Endothelial cell of umbilical vein (primary cell): ENCODE data around the gene MAP7D2.

Experiments
- CTCF ChIP-seq, 2 donors: IDR thresholded peaks; 1 replicate in 1 of 2; 2 replicates in 1 of 2; pipeline ENCODE4 v1.5.1; 2011; ENCODE audit warnings: low read length in 2 of 2, mild to moderate bottlenecking in 2 of 2, moderate library complexity in 2 of 2, control low read depth in 1 of 2, inconsistent platforms in 1 of 2, low read depth in 1 of 2; ENCODE audit not compliant: insufficient read depth in 1 of 2; ENCODE audit errors: extremely low read depth in 1 of 2
- FOS ChIP-seq: IDR thresholded peaks from 2 replicates; pipeline ENCODE4 v1.6.1; 2011; ENCODE audit warnings: mild to moderate bottlenecking, low read length, moderate library complexity, borderline replicate concordance; ENCODE audit not compliant: insufficient read depth
- MYC ChIP-seq: IDR thresholded peaks from one replicate; pipeline ENCODE4 v1.6.1; 2011; ENCODE audit warnings: mild to moderate bottlenecking, low read depth, low read length
- POLR2A ChIP-seq: IDR thresholded peaks from 2 replicates; pipeline ENCODE4 v1.6.1; 2012; ENCODE audit warnings: low read depth, mild to moderate bottlenecking, control low read depth, low read length
- POLR2AphosphoS5 ChIP-seq: IDR thresholded peaks from 2 replicates; pipeline ENCODE4 v1.6.1; 2012; ENCODE audit warnings: low read depth, mild to moderate bottlenecking, control low read depth, low read length, moderate library complexity; ENCODE audit not compliant: insufficient read depth

DNA sequence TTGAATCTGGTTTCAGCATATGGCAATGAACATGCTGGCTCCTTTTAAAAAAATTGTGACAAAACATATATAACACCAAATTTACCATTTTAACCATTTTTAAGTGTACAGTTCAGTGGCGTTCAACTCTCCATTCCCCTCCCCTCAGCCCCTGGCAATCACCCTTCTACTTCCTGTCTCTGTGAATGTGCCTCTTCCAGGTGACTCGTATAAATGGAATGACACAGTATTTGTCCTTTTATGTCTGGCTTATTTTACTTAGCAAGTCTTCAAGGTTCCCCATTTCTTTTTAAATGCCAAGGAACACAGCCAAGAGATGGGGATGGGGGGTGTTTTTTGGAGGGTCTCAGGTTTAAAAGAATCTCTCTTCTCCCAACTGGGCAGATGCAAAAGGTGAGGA is 90.4 kb downstream of the MAP7D2 start:
- TF ChIP-seq CTCF (IDR thresholded peaks at IDR 0.05; ENCODE audit: extremely low read depth in 1 of 2, insufficient read depth in 1 of 2, low read depth in 1 of 2, low read length in 2 of 2) (no peak), POLR2A (no peak), MYC (no peak), POLR2AphosphoS5 (no peak), FOS (no peak)
